ENCODE measurements around the gene SFTA2.
A peak's percentile ranks its signal among the peaks of the same experiment; 100 is the strongest.
"Not testable (repeated sequence)": the region's sequence is repeated elsewhere in the genome, so short reads cannot be mapped to it uniquely, and the experiment has no call there.

SFTA2 gene

DNA sequence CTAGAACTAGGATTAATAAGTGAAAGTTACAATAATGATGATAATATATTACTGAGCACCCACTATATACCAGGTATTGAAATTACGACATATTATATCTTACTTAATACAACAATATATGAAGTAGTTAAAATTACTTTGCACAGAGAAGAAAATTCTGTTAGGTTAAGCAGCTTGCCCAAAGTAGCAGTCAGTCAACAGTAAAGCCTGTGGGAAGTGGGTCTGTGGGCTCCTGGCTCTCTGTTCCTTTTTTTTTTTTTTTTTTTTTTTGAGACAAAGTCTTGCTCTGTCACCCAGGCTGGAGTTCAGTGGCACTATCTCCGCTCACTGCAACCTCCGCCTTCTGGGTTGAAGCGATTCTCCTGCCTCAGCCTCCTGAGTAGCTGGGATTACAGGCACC lies 28.7 kb downstream of the SFTA2 start:
- no peak for TF ChIP-seq CTCF (IDR thresholded peaks at IDR 0.05)
- Mint-ChIP-seq H3K4me1 (peaks cover 11% of the 10 kb centered on the region), H3K36me3 (ENCODE audit: low read depth) (peaks cover 14% of the 10 kb centered on the region), H3K4me3 (no peak overlapping the region), H3K27me3 (ENCODE audit: low read depth, poor library complexity) (peaks cover 6% of the 10 kb centered on the region), H3K27ac (no peak overlapping the region), H3K9me3 (no peaks in the 10 kb centered on the region)
- DNase-seq: no peak

- no peak overlapping the region for H3K4me3 Mint-ChIP-seq
- peaks cover 3% of the 10 kb centered on the region for H3K27me3 Mint-ChIP-seq (ENCODE audit: low read depth, poor library complexity)
- no peak for DNase-seq
- H3K9me3 Mint-ChIP-seq: no peaks in the 10 kb centered on the region
- no peak for TF ChIP-seq CTCF (IDR thresholded peaks at IDR 0.05)
- peak overlapping the region; percentile 12 for H3K27ac Mint-ChIP-seq
- H3K4me1 Mint-ChIP-seq: peaks cover 6% of the 10 kb centered on the region
- peaks cover 19% of the 10 kb centered on the region for H3K36me3 Mint-ChIP-seq (ENCODE audit: low read depth)
Observed at GRCh38 chr6:30902709-30903108, 29.3 kb downstream of the SFTA2 start.

GRCh38 chr6:30902196-30902595 lies 29.8 kb downstream of the SFTA2 start:
- H3K9me3 Mint-ChIP-seq; DNase-seq; H3K4me1 Mint-ChIP-seq; H3K27me3 Mint-ChIP-seq (ENCODE audit: low read depth, poor library complexity); H3K4me3 Mint-ChIP-seq: not testable (repeated sequence)
- Mint-ChIP-seq H3K36me3 (ENCODE audit: low read depth) (peaks cover 19% of the 10 kb centered on the region), H3K27ac (peak overlapping the region; percentile 12)

DNA sequence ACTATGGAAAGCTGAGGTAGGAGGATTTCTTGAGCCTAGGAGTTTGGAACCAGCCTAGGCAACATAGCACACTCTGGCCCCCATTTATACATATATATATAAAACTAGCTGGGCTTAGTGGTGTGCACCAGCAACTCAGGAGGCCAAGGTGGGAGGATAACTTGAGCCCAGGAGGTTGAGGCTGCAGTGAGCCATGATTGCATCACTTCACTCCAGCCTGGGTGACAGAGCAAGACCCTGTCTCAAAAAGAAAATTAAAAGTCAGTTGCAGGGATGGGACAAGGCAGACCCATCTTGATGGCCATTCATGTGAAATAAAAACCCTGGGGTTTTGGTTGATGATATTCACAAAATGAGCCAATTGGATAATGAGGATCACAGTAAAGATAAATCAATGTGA lies 30.5 kb downstream of the SFTA2 start:
- H3K36me3 Mint-ChIP-seq (ENCODE audit: low read depth): peaks cover 23% of the 10 kb centered on the region
- H3K27me3 Mint-ChIP-seq (ENCODE audit: low read depth, poor library complexity): peaks cover 3% of the 10 kb centered on the region
- H3K4me1 Mint-ChIP-seq: no peaks in the 10 kb centered on the region
- no peaks in the 10 kb centered on the region for H3K9me3 Mint-ChIP-seq
- DNase-seq: no peak
- H3K4me3 Mint-ChIP-seq: no peak overlapping the region
- TF ChIP-seq CTCF (IDR thresholded peaks at IDR 0.05): no peak
- no peak overlapping the region for H3K27ac Mint-ChIP-seq

DNA sequence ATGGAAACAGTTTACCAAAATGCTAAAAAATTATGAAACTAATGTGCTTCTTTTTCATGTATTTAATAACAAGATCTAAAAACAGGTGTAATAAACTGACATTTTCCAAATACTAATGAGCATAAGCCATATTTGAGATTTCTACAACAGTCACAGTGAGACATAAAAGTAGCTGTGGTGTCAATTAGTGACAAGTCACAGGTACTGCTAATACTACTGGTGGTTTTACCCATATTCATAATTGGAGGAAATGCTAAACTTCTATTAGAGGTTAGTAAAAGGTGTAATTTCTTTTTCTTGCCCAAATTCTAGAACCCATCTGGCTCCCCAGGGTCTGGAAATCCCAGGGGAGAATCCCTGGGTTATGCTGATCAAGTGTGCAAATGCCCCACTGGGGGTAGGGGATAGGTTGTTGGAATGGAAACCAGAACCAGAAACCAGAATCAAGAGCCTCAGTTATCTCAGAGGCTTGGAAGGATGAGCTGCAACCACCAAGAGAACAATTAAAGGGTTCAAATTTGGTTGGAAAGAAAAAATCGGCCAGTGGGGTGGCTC lies 31.0 kb downstream of the SFTA2 start:
- no peak for DNase-seq
- no peak overlapping the region for H3K4me3 Mint-ChIP-seq
- TF ChIP-seq CTCF (IDR thresholded peaks at IDR 0.05): no peak
- H3K27ac Mint-ChIP-seq: no peak overlapping the region
- H3K4me1 Mint-ChIP-seq: no peaks in the 10 kb centered on the region
- peaks cover 25% of the 10 kb centered on the region for H3K36me3 Mint-ChIP-seq (ENCODE audit: low read depth)
- no peaks in the 10 kb centered on the region for H3K9me3 Mint-ChIP-seq
- H3K27me3 Mint-ChIP-seq (ENCODE audit: low read depth, poor library complexity): peaks cover 3% of the 10 kb centered on the region

- TF ChIP-seq CTCF (IDR thresholded peaks at IDR 0.05): no peak
- Mint-ChIP-seq H3K4me3 (no peak overlapping the region), H3K27me3 (ENCODE audit: low read depth, poor library complexity) (peaks cover 3% of the 10 kb centered on the region), H3K4me1 (peaks cover 4% of the 10 kb centered on the region), H3K9me3 (no peaks in the 10 kb centered on the region), H3K27ac (peak overlapping the region; percentile 85), H3K36me3 (ENCODE audit: low read depth) (peaks cover 42% of the 10 kb centered on the region)
- DNase-seq: no peak
Observed at GRCh38 chr6:30898750-30899360, 33.1 kb downstream of the SFTA2 start.

All from nephron progenitor cell (in vitro differentiated cells).